Endodermal cell (in vitro differentiated cells): ENCODE data around the gene NCBP1. TPM values are rescaled to one million over a fixed set of nuclear protein-coding genes. Genes with fewer than 3 reads are reported as not detected.
A peak's percentile ranks its signal among the peaks of the same experiment; 100 is the strongest.

Experiments used
- DNase-seq: peaks from one replicate; pipeline ENCODE4 v3.0.0-alpha.2; 2017
- H3K27ac ChIP-seq: 2 replicates; pipeline ENCODE4 v1.5.1; 2013; ENCODE audit warnings: mild to moderate bottlenecking, low read depth, low read length, moderate library complexity
- H3K27me3 ChIP-seq: 2 replicates; pipeline ENCODE4 v1.6.1; 2013; ENCODE audit warnings: mild to moderate bottlenecking, low read length, moderate library complexity; ENCODE audit not compliant: insufficient read depth, control insufficient read depth, poor library complexity, severe bottlenecking
- H3K36me3 ChIP-seq: 2 replicates; pipeline ENCODE4 v1.7.0; 2013; ENCODE audit warnings: mild to moderate bottlenecking, low read length, moderate library complexity; ENCODE audit not compliant: control insufficient read depth, insufficient read depth
- H3K4me1 ChIP-seq: one replicate; pipeline ENCODE4 v1.7.0; 2013; ENCODE audit warnings: low read length; ENCODE audit not compliant: control insufficient read depth, insufficient read depth
- H3K4me3 ChIP-seq: 2 replicates; pipeline ENCODE4 v1.5.1; 2013; ENCODE audit warnings: mild to moderate bottlenecking, low read length, moderate library complexity
- H3K9ac ChIP-seq: 2 replicates; pipeline ENCODE4 v1.6.1; 2013; ENCODE audit warnings: mild to moderate bottlenecking, low read length, moderate library complexity; ENCODE audit not compliant: poor library complexity, severe bottlenecking; ENCODE audit errors: extremely low read depth
- H3K9me3 ChIP-seq: 2 replicates; pipeline ENCODE4 v1.6.1; 2013; ENCODE audit warnings: mild to moderate bottlenecking, low read length, moderate library complexity; ENCODE audit not compliant: control insufficient read depth
- H3K27ac Mint-ChIP-seq: 2 replicates; pipeline ENCODE4 v1.8.0; 2020; ENCODE audit warnings: mixed read lengths
- H3K27me3 Mint-ChIP-seq: 2 replicates; pipeline ENCODE4 v1.8.0; 2021; ENCODE audit warnings: mild to moderate bottlenecking, mixed read lengths; ENCODE audit not compliant: insufficient read depth
- H3K36me3 Mint-ChIP-seq: 2 replicates; pipeline ENCODE4 v1.8.0; 2020; ENCODE audit warnings: low read depth, mixed read lengths
- H3K4me1 Mint-ChIP-seq: 2 replicates; pipeline ENCODE4 v1.8.0; 2020; ENCODE audit warnings: mixed read lengths
- H3K4me3 Mint-ChIP-seq: 2 replicates; pipeline ENCODE4 v1.8.0; 2020; ENCODE audit warnings: mild to moderate bottlenecking, moderate library complexity, mixed read lengths
- H3K9me3 Mint-ChIP-seq: 2 replicates; pipeline ENCODE4 v1.8.0; 2020; ENCODE audit warnings: mild to moderate bottlenecking, mixed read lengths
- CTCF ChIP-seq: fragments of 200-600 bp; sonication (generic); conservative IDR thresholded peaks from 2 replicates; pipeline ENCODE4 v1.5.0; 2021; ENCODE audit warnings: antibody characterized with exemption, mild to moderate bottlenecking
- WGBS, 2 experiments: methylation state at CpG; one replicate each; pipeline versions ENCODE4 v1.1.5 to v1.1.7; 2013; ENCODE audit warnings: missing lambda C conversion rate in 2 of 2, mixed read lengths in 1 of 2; ENCODE audit not compliant: insufficient coverage in 1 of 2, insufficient read length in 1 of 2; 5-methylcytosine and 5-hydroxymethylcytosine counted together
- total RNA-seq, 2 donors: library from RNA; stranded (reverse); fragmentation: NEBNext Ultra II Directional in 1 of 2; extraction: Animal tissue kit (Norgen Biotek cat#: 25700) in 1 of 2; gene quantifications; 2 replicates in 1 of 2; 3 replicates in 1 of 2; pipeline ENCODE4 v1.2.1, GENCODE V29; 2021

NCBP1 gene
- total RNA-seq, 2 donors from 2014 or later, result 47.0 to 51.7 TPM

DNA sequence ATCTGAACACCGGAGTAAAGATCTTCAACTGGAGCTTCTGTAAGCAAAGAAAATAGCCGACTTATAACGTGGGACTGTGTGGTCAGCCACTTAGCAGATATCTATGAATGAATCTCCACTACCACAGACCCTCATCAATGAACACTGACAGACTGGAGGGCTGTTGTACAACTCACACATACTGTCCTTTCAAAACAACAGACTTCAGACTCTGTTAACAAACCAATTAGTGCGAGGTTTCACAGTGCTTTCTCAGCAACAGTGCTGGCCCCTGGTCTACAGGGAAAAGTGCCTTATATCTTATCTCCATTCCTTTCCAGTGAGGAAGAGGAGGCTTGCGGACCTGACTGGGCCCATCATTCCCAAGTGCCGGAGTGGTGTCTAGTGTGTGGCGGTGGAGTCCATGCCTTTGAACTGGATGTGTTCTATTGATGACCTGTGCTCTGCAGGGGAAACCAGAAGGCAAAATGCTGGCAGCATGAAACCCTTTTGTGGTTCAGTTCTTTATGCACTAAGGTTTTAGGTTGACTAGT is 34.2 kb upstream of the NCBP1 start:
- Mint-ChIP-seq H3K27ac (peak overlapping the region; percentile 32), H3K27me3 (peaks cover 4% of the 10 kb centered on the region)

GRCh38 chr9:97600531-97601227 is 32.9 kb upstream of the NCBP1 start:
- Histone ChIP-seq H3K36me3 (peaks cover 56% of the 10 kb centered on the region), H3K9ac (no peak overlapping the region), H3K27me3 (no peaks in the 10 kb centered on the region), H3K4me3 (no peak overlapping the region), H3K4me1 (peaks cover 6% of the 10 kb centered on the region), H3K9me3 (no peaks in the 10 kb centered on the region), H3K27ac (no peak overlapping the region)
- no peak overlapping the region for H3K27ac Mint-ChIP-seq
- H3K36me3 Mint-ChIP-seq, result peaks cover 46% of the 10 kb centered on the region
- no peaks in the 10 kb centered on the region for H3K9me3 Mint-ChIP-seq
- H3K4me1 Mint-ChIP-seq, result peaks cover 19% of the 10 kb centered on the region
- TF ChIP-seq CTCF, result no peak
- DNase-seq, result no peak
- 91 to 100% methylated on average over 6 to 8 of the region's 8 CpGs for WGBS, 2 experiments
- no peak overlapping the region for H3K4me3 Mint-ChIP-seq
- peaks cover 4% of the 10 kb centered on the region for H3K27me3 Mint-ChIP-seq

More for the DNA sequence above, 34.2 kb upstream of the NCBP1 start:
- Mint-ChIP-seq H3K4me3 (no peak overlapping the region), H3K4me1 (peaks cover 19% of the 10 kb centered on the region), H3K9me3 (no peaks in the 10 kb centered on the region), H3K36me3 (peaks cover 41% of the 10 kb centered on the region)
- peaks cover 43% of the 10 kb centered on the region for H3K36me3 ChIP-seq
- H3K4me3 ChIP-seq, result no peak overlapping the region
- no peaks in the 10 kb centered on the region for H3K27me3 ChIP-seq
- H3K4me1 ChIP-seq, result peaks cover 6% of the 10 kb centered on the region
- no peaks in the 10 kb centered on the region for H3K9me3 ChIP-seq
- H3K9ac ChIP-seq, result no peak overlapping the region
- no peak for TF ChIP-seq CTCF
- no peak for DNase-seq
- H3K27ac ChIP-seq, result no peak overlapping the region
- WGBS, 2 experiments, result 80 to 86% methylated on average over 3 to 7 of the region's 7 CpGs

- H3K4me1 ChIP-seq, result peaks cover 6% of the 10 kb centered on the region
- no peak for TF ChIP-seq CTCF
- no peak for DNase-seq
- H3K36me3 ChIP-seq, result peaks cover 63% of the 10 kb centered on the region
- H3K9ac ChIP-seq, result no peak overlapping the region
- Mint-ChIP-seq H3K36me3 (peaks cover 44% of the 10 kb centered on the region), H3K4me3 (no peak overlapping the region), H3K9me3 (no peaks in the 10 kb centered on the region), H3K4me1 (peaks cover 19% of the 10 kb centered on the region), H3K27me3 (peaks cover 4% of the 10 kb centered on the region), H3K27ac (no peak overlapping the region)
- WGBS, 2 experiments, result 95 to 98% methylated on average over 6 to 7 of the region's 7 CpGs
- H3K27me3 ChIP-seq, result no peaks in the 10 kb centered on the region
- H3K9me3 ChIP-seq, result no peaks in the 10 kb centered on the region
- H3K4me3 ChIP-seq, result no peak overlapping the region
- H3K27ac ChIP-seq, result no peak overlapping the region
Measured at GRCh38 chr9:97601228-97601898, 32.3 kb upstream of the NCBP1 start.
